ENCODE data around the gene COA7. TPM values are rescaled to one million over a fixed set of nuclear protein-coding genes. Genes with fewer than 3 reads are reported as not detected.

The COA7 gene
- total RNA-seq, 1 experiment from 2014 or later, result 43.7 TPM

- TF ChIP-seq NR2C2 (CRISPR knock-in tag; IDR thresholded peaks at IDR 0.05) (no peak), AR (CRISPR knock-in tag; IDR thresholded peaks at IDR 0.05) (no peak), USF1 (CRISPR knock-in tag; IDR thresholded peaks at IDR 0.05) (no peak), JAZF1 (CRISPR knock-in tag; IDR thresholded peaks at IDR 0.05) (no peak), ZNF138 (CRISPR knock-in tag; conservative IDR thresholded peaks at IDR 0.05) (no peak), NR1H2 (CRISPR knock-in tag; IDR thresholded peaks at IDR 0.05) (no peak), MXD4 (CRISPR knock-in tag; IDR thresholded peaks at IDR 0.05; ENCODE audit: borderline replicate concordance) (no peak), ZBTB21 (CRISPR knock-in tag; IDR thresholded peaks at IDR 0.05; ENCODE audit: borderline replicate concordance) (no peak), PRRX2 (CRISPR knock-in tag; IDR thresholded peaks at IDR 0.05) (no peak), NFE2L1 (CRISPR knock-in tag; IDR thresholded peaks at IDR 0.05) (no peak), ATF6 (CRISPR knock-in tag; IDR thresholded peaks at IDR 0.05) (no peak), ATF3 (CRISPR knock-in tag; conservative IDR thresholded peaks at IDR 0.05) (no peak), NFYB (CRISPR knock-in tag; conservative IDR thresholded peaks at IDR 0.05; ENCODE audit: low read depth) (no peak), FOXP1 (CRISPR knock-in tag; IDR thresholded peaks at IDR 0.05; ENCODE audit: borderline replicate concordance) (no peak), TCF7 (CRISPR knock-in tag; IDR thresholded peaks at IDR 0.05; ENCODE audit: low read depth) (no peak), SP1 (CRISPR knock-in tag; conservative IDR thresholded peaks at IDR 0.05) (no peak)
- ChIA-PET POLR2A (no interaction called here), CTCF (interaction anchor here (0.6 kb wide), 1 partner anchor 83 kb away, joined by 5 read pairs; no protein-coding TSS in a partner anchor)
- H3K36me3 Mint-ChIP-seq, result no peaks in the 10 kb centered on the region
- H3K4me3 Mint-ChIP-seq, result no peak overlapping the region
- H3K27me3 Mint-ChIP-seq (ENCODE audit: low read depth), result no peaks in the 10 kb centered on the region
- ATAC-seq, result no peak
- no peaks in the 10 kb centered on the region for H3K9me3 Mint-ChIP-seq
- no peak for DNase-seq (ENCODE audit: low spot score)
- H3K27ac Mint-ChIP-seq, result no peak overlapping the region
- no peaks in the 10 kb centered on the region for H3K4me1 Mint-ChIP-seq
These were observed 44.8 kb downstream of the COA7 start for GRCh38 chr1:52653207-52653849.

GRCh38 chr1:52651904-52652303 lies 46.2 kb downstream of the COA7 start:
- no peaks in the 10 kb centered on the region for H3K27me3 Mint-ChIP-seq (ENCODE audit: low read depth)
- H3K4me3 Mint-ChIP-seq, result no peak overlapping the region
- H3K27ac Mint-ChIP-seq, result no peak overlapping the region
- ChIA-PET POLR2A (no interaction called here), CTCF (no interaction called here)
- H3K36me3 Mint-ChIP-seq, result no peaks in the 10 kb centered on the region
- H3K4me1 Mint-ChIP-seq, result no peaks in the 10 kb centered on the region
- DNase-seq (ENCODE audit: low spot score) (no peak), ATAC-seq (no peak)
- no peaks in the 10 kb centered on the region for H3K9me3 Mint-ChIP-seq
- TF ChIP-seq USF2 (CRISPR knock-in tag; IDR thresholded peaks at IDR 0.05) (peak; percentile 28; the same call in 1 of the 2 replicates), GTF2I (CRISPR knock-in tag; conservative IDR thresholded peaks at IDR 0.05) (no peak), FOXP4 (CRISPR knock-in tag; IDR thresholded peaks at IDR 0.05) (no peak)
